Activated CD8-positive, alpha-beta memory T cell treated with anti-CD3 and anti-CD28 coated beads for 48 hours (primary cell): ENCODE data around the gene HAVCR1.
"Not testable (repeated sequence)": the region's sequence is repeated elsewhere in the genome, so short reads cannot be mapped to it uniquely, and the experiment has no call there.

Source experiments
- DNase-seq, 3 experiments: peaks; one replicate each; pipeline ENCODE4 v3.0.0-alpha.2; 2020; ENCODE audit warnings: low read depth in 2 of 3, low spot score in 2 of 3

HAVCR1 gene

DNA sequence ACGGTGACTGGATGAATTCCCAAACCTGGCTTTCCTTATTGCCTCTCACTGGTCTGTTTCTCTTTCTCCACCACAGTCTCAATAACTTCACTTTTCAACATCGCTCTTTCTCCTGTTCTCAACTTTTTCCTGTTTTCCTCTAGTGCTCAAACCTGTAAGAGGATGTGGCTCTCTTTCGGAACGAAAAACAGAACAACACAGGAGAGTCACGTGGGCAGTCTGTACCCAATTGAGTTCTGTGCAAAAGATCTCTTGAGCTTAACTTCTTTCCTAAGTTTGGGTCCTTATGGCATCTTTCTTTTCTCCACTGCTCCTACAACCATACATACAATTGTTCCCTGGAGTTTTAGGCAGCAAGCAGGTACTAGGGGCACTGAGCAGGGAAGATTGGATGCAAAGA, 8.9 kb downstream of the HAVCR1 start:
- DNase-seq = no peak

DNA sequence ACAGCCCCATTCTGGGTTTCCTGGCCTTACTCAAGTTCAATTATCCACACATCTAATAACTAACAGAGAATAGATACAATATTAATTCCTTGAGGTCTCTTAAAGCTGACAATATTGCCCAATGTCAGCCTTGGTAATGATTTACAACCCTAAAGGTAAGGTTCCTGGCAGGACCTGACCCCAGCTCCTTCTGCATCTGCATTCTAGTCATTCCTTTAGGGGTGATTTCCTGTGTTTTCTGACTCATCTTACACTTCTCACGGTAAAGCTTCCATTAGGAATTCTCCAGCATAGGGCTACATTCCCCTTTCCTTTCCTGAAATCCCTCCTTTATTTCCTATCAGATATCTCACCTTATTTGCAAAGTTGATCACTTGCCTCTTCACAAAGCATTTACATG, 9.3 kb downstream of the HAVCR1 start:
- DNase-seq = no peak

DNA sequence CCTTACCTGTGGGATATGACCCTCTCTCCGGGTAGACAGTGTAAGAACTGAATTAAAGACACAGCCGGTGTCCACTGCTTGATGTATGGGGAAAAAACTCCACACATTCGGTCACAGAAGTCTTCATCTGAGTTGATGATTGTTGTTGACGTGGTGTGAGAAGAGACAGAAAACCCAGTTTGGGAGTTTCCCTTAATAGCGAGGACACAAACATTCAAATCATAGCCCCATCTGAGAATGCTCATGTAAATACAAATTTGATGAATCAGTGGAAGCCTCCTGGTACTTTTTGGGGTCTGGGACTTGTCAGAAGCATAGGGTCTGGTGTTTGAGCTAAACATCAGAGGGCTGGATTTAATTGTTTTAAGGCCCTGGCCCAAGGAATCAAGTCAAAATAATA, 11.0 kb downstream of the HAVCR1 start:
- no peak for DNase-seq

DNA sequence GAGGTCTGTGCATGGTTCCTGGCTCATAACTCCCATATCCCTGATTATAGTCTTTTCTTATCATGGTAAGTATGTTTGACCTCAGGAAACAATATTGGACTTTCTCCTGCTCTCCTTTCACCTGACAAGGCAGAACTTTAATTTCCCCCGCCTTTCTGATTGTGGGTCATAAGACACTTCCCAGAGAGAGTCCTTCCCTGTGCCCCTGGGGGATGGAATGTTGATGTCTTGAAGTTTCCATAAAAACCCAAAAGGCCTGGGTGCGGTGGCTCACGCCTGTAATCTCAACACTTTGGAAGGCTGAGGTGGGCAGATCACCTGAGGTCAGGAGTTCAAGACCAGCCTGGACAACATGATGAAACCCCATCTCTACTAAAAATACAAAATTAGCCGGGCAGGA, 11.9 kb downstream of the HAVCR1 start:
- DNase-seq = not testable (repeated sequence)

DNA sequence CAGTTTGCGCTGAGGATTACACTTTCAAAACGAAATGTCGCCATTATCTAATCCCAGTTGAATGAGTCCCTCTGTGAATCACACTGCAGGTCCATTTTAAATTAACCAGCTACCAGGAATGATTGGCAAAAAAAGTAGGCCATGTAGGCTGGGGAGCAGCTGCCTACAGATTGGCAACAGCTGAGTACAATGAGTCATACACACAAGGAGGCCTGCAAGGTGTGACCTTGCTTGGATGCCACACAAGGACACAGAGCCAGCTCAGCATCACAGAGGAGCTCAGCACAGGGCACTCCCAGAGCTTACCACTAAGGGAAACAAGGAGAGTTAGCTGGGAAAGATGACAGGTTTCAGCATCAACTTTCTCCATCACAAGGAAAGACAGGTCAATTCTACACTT, 12.9 kb downstream of the HAVCR1 start:
- no peak for DNase-seq

DNA sequence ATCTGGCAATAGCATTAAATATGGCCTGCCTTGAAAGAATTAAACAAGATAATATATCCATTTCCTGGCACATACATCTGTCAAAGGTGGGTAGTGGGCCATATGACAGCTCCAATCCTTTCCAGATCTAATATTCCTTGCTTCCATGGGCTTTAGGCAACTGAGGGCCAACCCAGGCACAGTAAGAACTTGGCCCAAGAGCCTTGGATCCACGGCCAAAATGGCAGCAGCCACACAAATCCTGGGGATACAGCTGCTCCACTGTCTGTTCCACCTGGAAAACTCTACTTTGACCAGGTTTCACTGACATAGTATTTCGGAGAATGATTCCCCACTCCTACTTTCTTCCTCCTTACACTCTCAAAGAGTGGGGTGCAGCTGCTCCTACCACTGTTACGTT, 13.3 kb downstream of the HAVCR1 start:
- DNase-seq = no peak

DNA sequence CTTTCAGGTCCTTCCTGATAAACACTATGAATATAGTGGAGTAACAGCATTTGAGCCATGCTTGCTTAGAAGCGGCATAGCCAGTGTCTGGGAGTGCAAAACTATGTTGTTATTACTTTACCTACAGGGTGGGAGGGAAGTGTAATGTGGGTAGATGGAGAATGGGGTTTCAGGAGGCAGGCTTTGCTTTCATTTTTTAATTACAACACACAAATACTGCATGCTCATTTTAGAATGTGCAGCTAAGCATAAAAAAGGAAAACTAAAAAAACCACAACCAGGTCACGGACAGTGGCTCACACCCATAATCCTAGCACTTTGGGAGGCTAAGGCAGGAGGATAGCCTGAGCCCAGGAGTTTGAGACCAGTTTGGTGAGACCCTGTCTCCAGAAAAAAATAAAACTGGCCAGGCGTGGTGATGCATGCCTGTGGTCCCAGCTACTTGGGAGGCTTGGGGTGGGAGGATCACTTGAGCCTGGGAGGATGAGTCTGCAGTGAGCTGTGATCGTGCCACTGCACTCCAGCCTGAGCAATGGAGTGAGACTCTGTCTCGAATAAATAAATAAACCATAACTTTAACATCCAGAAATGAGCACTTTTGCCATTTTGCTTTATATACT, 20.2 kb downstream of the HAVCR1 start:
- DNase-seq = no peak

DNA sequence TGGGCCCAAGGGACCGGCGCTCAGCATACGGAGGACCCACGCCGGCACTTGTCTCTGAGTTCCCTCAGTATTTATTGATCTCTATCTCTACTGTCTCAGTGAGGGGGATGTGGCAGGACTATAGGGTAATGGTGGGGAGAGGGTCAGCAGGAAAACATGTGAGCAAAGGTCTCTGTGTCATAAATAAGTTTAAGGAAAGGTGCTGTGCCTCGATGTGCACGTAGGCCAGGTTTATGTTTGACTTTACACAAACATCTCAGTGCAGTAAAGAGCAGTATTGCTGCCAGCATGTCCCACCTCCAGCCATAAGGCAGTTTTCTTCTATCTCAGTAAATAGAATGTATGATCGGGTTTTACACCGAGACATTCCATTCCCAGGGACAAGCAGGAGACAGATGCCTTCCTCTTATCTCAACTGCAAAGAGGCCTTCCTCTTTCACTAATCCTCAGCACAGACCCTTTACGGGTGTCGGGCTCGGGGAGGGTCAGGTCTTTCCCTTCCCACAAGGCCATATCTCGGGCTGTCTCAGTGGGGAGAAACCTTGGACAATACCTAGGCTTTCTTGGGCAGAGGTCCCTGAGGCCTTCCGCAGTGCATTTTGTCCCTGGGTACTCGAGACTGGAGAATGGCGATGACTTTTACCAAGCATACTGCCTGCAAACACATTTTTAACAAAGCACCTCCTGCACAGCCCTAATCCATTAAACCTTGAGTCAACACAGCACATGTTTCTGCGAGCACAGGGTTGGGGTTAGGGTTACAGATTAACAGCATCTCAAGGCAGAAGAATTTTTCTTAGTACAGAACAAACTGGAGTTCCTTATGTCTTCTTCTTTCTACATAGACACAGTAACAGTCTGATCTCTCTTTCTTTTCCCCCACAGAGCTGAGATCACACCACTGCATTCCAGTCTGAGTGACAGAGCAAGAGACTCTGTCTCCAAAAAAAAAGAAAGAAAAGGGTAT, 24.5 kb downstream of the HAVCR1 start:
- not testable (repeated sequence) for DNase-seq

DNA sequence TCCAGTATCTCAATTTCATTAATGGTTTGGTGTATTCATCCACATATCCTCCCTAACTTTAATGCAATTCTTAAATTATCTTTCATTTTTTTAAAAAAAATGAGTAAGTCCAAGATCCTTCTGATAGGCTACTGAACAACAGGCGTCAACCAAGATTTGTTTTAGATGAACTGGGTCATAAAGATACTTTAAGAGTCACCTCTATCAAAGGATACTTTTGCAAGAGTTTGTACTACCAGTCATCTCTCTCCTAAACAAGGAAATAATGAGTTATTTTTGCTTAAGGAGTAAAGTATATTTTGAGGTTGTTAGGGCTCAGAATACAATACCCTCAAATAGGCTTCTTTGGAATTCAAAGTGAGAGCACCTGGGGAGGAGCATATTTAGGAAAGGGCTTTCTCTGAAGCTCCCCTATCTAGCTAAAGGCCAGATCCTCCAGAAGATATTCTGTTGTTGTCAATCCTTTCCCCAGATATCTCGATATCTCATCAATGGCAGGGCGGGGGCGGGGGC, 25.8 kb downstream of the HAVCR1 start:
- no peak for DNase-seq

DNA sequence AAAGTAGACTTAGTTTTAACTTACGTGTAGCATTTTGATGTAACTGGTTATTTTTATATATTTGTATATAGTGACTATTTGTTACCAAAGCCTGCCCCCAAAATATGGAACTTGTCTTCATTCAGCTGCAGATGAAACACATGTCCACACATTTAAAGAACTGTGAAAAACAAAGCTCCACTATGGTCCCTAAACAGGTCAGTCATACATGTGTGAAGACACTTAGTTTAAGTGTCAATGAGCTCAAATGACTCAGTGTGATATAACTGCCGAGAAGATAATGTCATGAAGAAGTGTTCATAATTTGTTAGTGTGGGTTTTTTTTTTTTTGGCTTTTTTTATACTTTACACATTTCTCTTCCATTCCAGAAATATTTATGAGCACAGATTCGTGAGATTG, 28.2 kb downstream of the HAVCR1 start:
- DNase-seq = no peak

DNA sequence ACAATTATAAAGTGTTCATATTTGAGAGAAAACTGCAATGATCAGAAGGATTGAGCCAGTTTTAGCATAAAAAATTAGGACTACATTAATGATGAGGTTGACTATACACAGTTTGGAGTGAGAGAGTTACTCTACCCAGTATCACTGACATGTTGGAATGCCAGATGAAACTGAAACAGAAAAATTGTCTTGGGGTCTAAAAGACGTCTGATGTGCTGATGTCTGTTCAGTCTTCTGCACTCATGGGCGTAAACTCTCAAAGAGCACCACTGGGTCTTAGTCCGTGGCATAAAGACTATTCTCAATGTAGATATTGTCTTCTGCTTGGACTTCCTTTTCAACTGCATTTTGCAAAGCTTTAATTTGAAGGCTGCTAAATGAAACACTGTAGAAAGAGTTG, 29.5 kb downstream of the HAVCR1 start:
- DNase-seq = no peak

DNA sequence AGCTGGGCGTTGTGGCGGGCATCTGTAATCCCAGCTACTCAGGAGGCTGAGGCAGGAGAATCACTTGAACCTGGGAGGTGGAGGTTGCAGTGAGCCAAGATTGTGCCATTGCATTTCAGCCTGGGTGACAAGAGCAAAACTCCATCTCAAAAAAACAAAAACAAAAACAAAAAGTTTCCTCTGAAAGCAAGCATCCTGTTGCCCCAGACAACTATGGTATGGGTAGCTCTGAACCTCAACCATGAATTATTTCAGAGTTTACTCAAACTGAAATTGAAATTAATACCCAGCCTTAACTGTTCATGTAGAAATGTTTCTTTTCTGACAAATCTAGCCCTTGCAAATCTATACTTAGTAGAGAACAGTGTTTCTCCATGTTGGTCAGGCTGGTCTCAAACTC, 31.3 kb downstream of the HAVCR1 start:
- not testable (repeated sequence) for DNase-seq

DNA sequence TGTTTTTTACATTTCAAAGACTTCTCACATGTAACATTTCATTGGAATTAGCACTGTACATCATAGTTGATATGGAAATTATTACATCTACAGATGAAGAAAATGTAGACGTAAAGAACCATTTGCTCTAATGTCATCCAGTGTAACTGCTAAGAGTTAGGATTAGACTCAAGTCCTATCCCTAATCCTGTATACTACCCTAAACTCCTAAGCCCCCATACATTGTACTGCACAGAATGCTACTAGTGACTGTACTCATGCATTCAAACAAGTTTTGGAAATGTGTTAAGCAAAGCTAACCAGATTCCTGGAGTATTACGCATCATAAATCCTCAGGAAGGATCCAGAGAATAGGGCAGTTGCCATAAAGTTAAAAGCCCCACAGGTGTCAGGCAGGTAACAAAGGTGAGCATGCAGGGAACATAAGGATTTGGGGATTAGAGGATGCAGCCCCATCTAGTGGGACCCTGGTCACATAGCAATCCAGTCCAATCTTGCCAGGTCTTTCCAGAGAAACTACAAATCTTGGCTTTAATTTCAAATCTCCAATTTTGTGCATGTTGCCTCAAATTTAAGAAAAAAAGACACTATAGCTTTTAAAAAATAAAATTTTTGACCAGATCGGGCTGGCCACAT, 32.0 kb downstream of the HAVCR1 start:
- DNase-seq = no peak

DNA sequence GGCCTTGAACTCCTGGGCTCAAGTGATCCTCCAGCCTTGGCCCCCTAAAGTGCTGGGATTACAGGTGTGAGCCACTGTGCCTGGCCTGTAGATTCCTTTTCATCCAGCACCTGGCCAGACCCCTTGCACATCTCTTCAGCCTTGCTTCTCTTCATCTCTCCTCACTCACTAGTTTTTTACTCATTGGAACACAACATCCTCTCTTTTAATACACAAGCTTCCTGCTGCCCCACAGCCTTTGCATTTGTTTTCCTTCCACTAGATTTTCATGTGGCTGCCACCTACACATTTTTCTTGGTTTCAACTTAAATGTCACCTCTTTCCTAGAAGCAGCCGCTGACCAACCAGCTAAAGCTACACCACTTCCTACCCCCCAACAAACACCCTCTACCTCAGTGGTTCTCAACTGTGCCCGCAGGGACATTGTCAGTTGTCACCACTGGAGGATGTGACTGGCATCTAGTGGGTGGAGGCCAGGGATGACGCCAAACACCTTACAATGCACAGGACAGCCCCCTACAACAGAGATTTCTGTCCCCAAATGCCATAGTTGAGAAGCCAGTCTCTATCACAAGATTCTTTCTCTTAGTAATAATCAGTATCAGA, 33.7 kb downstream of the HAVCR1 start:
- DNase-seq = peak; percentile 23 to 61 (median 49)

DNA sequence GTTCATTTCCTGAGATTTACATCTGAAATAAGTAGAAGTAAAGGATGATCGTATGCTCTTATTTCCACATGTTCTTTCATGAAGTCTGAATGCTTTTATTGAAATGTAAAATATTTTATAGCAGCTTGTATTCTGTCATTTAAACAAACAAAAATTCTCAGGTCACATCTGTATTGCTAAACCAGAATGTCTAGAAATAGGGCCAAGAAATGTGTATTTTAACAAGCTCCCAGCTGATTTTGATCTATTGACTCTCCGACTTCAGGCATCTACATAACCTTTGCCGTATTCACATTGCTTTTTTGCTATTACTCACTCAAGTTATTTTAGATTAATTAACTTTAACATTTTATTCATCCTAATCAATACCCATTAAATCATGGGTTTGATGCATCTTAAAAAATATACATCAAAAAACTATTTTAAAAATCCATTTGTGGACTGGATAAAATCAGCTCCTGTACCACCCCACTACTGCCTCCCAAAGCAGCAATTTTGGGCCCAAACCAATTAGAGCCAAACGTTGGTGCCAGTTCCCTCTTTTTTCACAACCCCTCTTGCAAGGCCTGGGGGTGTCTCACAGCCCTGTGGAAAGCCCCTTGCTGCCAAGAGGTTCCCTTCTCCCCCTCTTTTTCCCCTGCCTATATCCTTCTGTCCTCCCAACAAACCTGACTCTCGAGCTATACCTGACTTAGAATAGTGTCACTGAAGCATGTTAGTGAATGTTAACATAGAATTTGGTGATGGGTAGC, 34.5 kb downstream of the HAVCR1 start:
- no peak for DNase-seq

DNA sequence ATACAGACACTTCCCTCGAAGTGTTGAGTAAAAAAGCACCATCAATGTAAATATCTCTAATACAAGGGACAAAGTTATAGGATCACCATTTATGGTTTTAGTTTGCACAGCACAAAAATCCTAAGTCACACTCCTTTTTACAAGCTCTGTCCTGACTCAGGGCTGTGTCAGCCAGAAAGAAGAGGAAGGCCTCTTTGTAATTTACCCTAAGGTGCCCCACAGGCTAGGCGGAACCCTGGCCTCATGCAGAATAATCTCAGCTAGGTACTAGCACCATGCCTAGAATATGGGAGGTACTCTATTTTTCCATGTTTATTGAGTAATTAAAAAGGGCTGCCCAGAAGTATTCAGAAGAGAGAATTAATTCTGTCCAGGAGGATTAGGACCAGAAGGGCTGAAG, 36.9 kb downstream of the HAVCR1 start:
- DNase-seq = no peak

DNA sequence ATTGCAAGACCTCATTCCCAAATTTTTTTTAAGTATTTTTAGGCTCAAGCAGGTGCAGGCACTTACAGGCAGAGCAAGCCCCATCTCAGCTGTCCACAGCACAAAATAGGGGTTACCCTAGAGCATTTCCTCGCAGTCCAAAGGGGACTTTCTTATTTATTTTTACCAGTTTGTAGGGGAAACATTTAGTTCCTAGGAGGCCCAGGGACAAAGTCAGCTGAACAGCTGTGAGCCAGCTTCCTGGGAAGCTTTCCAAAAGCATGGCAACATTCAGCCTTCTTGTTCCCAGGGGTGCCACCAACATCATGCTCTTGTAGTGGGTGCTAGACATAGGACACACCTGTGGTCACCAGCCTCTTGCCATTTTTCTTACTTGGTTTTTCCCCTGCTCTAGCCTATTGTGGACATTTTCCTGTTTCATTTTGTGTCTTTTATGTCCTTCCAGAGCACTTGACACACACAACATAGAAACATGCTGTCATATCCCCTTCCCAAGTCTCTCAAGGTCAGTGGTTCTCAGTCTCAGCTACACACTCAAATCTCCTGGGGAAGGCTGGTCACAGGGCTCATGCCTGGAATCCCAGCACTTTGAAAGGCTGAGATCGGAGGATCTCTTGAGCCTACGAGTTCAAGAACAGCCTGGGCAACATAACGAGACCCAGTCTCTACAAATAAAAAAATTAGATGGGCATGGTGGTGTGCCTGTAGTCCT, 38.2 kb downstream of the HAVCR1 start:
- DNase-seq = no peak

DNA sequence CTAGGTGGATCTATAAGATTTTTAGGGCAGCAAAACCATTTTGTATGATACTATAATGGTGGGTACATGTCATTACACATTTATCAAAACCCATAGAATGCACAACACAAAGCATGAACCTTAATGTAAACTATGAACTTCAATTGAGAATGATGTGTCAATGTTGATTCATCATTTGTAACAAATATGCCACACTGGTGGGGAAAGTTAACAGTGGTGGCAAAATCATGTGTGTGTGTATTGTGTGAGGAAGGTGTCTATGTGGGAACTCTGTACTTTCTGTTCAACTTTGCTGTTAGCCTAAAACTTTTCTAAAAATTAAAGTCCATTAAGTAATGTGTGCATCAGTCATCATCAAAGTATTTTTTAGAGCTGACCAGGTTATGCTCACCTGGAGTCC, 38.9 kb downstream of the HAVCR1 start:
- no peak for DNase-seq

DNA sequence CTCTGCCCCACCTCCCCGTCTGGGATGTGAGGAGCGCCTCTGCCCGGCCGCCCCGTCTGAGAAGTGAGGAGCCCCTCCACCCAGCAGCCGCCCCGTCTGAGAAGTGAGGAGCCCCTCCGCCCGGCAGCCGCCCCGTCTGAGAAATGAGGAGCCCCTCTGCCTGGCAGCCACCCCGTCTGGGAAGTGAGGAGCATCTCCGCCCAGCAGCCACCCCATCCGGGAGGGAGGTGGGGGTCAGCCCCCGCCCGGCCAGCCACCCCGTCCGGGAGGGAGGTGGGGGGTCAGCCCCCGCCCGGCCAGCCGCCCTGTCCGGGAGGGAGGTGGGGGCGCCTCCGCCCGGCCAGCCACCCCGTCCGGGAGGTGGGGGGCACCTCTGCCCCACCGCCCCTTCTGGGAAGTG, 44.8 kb downstream of the HAVCR1 start:
- not testable (repeated sequence) for DNase-seq

DNA sequence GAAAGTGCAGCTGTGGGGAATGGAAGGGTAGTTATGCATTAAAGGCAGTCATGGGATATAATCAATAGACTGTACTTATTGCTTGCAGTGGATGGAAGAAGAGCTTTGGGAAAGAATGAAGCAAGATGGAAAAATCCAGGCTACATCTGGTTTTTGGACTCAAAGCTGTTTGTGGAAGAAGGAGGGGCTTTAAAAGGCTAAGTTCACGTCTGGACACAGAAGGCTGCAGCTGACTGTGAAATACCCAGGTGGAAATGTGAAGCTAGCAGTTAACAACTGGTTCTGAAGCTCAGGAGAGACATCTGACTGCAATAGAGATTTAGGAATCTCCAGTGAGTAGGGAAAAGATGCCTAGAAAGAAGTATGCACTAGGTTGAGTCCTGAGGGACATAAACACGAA, 52.7 kb downstream of the HAVCR1 start:
- no peak for DNase-seq
